HG03442 (cell line): ENCODE measurements around the gene MED16.
"Not testable (repeated sequence)": the region's sequence is repeated elsewhere in the genome, so short reads cannot be mapped to it uniquely, and the experiment has no call there.

ENCODE experiments used
- ATAC-seq: cut with Tn5 transposase; IDR thresholded peaks from one replicate; pipeline ENCODE4 v1.9.1; 2021; ENCODE audit warnings: mild to moderate bottlenecking, moderate library complexity; ENCODE audit not compliant: unreplicated experiment

Gene MED16

DNA sequence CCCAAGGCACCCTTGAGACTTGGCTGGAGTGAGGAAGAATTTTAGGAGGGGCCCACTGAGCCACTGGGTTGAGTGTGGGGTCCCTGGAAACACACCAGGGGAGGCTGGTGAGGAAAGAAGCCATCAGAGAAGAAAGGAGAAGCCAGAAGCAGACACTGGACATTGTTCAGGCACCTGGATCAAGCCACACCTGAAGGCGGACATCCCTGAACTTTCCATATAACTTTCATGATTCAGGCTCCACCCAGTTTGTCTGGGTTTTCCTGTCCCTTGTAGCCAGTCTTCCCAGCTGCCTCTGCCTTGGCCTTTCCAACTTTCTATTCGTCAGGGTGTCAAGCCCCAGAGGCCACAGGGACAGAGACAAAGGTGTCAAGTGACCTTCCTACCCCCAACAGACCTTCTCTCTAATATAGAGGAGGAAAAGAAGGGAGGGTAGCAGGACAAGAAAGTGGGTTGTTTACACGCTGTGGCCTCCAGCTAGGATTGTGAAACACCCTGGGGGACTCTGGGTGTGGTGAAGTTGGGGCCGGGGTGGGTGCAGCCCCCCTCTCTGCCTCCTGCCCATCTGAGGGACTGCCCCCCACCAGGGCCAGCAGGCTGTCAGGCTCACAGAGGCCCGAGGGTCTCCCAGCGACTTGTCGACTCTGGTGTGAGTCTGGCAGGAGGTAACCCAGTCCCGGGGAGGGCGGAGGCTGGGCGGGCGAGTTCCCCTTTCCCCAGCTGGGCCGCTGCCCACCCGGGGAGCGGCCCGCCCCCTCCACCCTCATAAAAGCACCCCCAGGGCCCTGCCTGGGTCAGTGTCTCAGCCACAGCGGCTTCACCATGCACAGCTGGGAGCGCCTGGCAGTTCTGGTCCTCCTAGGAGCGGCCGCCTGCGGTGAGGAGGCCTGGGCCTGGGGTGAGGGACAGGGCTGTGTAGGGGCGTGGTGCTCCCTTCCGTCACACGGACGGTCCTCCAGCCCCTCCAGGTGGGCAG lies 33.8 kb downstream of the MED16 start, which contains the start of gene CFD:
Gene CFD, plus strand, starts transcription at position 797 of the 976 bp plus-strand sequence. Its CDS starts 26 bp downstream, at position 823.
- ATAC-seq: no peak

DNA sequence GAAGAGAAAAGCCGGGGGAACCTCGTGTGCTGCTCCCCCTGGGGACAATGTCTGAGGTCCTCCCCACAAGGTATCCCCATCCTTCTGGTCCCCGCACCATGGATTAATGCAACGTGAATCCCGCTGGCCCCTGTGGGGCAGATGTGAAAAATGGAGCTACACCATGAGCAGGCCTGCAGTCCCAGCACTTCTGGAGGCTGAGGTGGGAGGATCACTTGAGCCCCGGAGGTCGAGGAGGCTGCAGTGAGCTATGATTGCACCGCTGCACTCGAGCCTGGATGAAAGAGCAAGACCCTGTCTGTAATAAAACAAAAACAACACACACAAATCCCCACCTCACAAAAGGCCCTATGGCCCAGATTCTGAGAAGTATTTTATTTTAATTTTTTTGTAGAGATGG lies 34.7 kb downstream of the MED16 start:
- no peak for ATAC-seq

DNA sequence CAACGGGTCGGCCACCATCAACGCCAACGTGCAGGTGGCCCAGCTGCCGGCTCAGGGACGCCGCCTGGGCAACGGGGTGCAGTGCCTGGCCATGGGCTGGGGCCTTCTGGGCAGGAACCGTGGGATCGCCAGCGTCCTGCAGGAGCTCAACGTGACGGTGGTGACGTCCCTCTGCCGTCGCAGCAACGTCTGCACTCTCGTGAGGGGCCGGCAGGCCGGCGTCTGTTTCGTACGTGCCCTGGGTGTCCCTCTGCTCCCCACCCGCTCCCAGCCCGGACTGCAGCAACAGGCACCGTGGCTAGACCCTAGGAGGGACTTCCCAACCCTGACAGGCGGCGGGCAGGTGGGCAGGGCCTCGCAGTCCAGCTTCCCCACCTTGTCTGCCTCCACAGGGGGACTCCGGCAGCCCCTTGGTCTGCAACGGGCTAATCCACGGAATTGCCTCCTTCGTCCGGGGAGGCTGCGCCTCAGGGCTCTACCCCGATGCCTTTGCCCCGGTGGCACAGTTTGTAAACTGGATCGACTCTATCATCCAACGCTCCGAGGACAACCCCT lies 37.3 kb downstream of the MED16 start:
- no peak for ATAC-seq

DNA sequence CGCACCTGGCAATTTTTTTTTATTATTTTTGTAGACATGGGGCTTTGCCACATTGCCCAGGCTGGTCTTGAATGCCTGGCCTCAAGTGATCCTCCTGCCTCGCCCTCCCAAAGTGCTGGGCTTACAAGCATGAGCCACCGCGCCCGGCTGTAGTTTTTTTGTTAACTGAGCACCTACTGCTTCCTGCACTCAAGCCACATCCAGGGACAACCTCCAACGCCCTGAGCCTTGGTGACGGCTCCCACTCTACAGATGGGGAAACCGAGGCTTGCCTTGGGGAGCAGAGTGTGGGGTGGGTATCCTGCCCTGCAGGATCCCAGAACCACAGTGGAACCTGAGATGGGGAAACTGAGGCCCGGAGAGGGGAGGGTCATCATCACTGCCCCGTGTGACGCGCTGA lies 37.8 kb downstream of the MED16 start:
- ATAC-seq: no peak

DNA sequence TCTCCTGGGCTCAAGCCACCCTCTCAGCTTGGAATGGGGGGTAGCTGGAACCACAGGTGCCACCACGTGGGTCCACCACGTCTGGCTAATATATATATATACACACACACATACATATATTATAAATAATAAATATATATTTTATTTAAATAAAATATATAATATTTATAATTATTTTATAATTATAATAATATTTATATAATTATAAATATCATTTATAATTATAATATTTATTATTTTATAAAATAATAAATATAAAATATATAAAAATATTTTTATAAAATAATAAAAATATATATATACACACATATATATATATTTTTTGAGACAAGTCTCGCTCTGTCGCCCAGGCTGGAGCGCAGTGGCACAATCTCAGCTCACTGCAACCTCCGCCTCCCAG lies 38.4 kb downstream of the MED16 start:
- ATAC-seq: no peak

DNA sequence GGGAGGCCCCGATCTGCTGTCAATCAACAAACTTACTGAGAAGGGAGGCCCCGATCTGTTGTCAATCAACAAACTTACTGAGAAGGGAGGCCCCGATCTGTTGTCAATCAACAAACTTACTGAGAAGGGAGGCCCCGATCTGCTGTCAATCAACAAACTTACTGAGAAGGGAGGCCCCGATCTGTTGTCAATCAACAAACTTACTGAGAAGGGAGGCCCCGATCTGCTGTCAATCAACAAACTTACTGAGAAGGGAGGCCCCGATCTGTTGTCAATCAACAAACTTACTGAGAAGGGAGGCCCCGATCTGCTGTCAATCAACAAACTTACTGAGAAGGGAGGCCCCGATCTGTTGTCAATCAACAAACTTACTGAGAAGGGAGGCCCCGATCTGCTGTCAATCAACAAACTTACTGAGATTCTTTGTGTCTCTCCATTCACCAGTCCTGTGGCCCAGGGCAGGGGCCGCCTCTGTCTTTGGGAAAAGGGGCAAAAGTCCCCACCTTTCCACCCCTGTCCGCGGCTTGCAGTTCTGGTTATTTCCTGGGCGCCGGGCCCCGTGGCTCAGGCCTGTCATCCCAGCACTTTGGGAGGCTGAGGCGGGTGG lies 39.3 kb downstream of the MED16 start:
- not testable (repeated sequence) for ATAC-seq

DNA sequence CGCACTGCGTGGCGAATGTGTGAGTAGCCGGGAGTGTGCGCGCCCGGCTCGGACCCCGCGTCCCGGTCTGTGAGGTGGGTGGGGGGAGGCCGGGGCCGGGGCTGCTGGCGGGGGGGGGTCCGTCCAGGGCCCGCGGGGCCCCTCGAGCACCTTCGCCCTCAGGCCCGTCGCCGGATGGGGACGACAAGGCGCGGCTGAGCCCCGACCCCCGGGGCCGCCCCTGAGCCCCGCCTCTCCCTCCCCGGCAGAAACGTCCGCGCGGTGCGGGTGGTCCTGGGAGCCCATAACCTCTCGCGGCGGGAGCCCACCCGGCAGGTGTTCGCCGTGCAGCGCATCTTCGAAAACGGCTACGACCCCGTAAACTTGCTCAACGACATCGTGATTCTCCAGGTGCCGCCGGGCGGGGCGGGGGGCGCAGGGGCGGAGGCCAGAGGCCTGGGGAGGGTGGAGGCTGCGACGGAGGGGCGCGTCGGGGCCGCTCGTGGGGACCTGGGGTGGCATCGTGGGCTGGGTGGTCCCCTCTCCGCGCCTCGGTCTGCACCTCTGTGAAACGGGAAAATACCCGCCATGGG lies 39.9 kb downstream of the MED16 start:
- ATAC-seq: no peak

DNA sequence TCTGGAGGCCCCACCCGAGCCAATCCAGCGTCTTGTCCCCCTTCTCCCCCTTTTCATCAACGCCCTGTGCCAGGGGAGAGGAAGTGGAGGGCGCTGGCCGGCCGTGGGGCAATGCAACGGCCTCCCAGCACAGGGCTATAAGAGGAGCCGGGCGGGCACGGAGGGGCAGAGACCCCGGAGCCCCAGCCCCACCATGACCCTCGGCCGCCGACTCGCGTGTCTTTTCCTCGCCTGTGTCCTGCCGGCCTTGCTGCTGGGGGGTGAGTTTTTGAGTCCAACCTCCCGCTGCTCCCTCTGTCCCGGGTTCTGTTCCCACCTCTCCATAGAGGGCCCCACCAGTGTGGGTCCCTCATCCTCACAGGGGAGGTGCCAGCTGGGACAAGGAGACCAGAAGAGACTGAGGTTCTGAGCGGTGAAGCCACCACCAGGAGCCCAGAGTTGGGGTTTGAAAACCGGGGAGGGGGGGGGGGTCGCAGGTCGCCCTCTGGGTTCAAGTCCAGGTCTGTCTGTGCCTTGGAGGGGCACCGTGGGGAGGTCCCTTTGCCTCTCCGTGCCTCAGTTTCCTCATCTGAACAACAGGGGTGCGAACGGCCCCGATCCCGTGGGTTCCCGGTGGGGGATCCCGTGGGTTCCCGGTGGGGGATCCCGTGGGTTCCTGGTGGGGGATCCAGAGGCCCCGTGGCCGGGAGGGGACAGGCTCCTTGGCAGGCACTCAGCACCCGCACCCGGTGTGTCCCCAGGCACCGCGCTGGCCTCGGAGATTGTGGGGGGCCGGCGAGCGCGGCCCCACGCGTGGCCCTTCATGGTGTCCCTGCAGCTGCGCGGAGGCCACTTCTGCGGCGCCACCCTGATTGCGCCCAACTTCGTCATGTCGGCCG lies 40.6 kb downstream of the MED16 start, which contains the start of gene ELANE:
Gene ELANE, plus strand, starts transcription at position 168 of the 878 bp plus-strand sequence. Its CDS starts 26 bp downstream, at position 194.
- ATAC-seq: no peak

DNA sequence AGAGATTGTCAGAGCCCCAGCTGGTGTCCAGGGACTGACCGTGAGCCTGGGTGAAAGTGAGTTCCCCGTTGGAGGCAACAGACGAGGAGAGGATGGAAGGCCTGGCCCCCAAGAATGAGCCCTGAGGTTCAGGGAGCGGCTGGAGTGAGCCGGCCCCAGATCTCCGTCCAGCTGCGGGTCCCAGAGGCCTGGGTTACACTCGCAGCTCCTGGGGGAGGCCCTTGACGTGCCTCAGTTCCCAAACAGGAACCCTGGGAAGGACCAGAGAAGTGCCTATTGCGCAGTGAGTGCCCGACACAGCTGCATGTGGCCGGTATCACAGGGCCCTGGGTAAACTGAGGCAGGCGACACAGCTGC lies 42.0 kb downstream of the MED16 start:
- ATAC-seq: no peak

DNA sequence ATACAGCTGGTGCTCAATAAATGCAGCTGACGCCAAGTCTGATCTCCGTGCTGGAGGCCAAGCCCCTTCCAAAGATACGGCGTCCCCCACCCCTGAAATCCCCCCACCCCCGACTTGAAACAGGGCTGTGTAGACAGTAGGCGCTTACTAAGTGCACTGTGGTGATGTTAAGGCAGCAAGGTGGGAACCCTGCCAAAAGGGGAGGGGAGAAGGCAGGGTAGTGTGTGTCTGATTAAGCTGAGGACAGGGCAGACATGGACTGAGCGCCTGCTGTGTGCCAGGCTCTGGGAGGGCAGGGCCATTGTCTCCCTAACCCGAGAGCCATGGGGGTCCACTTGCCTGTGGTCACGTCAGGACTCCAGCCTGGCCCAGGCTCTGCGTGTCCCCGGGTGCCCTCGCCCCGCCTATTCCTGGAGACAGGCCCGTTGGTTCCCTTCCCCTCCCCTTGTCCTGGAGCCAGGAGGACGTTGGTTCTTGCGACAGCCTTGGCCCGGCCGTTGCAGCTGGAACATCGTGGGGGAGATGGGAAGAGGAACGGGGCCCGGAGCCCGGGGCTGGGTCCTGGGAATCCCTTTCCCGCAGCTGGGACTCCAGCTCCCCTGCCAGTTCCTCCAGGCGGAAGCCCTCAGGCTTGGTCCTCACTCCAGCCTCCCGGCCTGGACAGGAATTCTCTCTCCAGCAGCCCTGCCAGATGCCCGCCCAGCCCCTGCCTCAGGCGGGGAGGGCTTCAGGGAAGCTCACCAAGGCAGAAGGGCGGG lies 42.6 kb downstream of the MED16 start:
- no peak for ATAC-seq

DNA sequence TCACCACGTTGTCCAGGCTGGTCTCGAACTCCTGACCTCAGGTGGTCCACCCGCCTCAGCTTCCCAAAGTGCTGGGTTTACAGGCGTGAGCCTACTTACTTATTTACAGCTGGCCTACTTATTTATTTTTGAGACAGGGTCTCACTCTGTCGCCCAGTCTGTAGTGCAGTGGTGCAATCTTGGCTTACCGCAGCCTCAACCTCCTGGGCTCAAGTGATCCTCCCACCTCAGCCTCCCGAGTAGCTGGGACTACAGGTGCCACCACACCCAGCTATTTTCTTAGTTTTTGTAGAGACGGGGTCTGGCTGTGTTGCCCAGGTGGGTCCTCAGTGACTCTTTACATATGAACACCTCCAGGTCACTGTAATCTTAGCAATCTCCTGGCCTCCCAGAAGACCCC lies 43.8 kb downstream of the MED16 start:
- not testable (repeated sequence) for ATAC-seq

DNA sequence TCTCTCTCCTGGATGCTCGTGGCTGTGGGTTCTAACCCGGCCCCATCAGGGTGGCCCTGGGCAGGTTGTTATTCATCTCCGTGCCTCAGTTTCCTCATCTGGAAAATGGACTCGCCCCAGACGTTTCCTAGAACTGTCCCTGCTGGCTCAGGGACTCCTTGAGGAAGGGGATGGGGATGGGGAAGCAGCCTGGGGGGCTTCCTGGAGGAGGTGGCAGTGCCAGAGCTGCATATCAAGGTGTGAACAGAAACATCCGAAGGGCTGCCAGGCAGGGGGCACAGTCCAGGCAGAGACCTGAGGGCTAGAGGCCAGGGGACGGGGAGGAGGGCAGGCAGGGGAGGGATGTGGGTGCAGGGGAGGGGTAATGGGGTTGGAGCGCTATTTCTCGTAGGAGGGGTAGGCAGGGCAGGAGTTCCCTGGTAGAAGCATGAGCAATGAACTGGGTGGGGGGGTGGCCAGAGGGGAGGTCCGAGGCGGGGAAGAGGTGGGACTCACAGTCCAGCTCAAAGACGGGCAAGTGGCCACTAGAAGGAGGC lies 44.5 kb downstream of the MED16 start:
- ATAC-seq: no peak

DNA sequence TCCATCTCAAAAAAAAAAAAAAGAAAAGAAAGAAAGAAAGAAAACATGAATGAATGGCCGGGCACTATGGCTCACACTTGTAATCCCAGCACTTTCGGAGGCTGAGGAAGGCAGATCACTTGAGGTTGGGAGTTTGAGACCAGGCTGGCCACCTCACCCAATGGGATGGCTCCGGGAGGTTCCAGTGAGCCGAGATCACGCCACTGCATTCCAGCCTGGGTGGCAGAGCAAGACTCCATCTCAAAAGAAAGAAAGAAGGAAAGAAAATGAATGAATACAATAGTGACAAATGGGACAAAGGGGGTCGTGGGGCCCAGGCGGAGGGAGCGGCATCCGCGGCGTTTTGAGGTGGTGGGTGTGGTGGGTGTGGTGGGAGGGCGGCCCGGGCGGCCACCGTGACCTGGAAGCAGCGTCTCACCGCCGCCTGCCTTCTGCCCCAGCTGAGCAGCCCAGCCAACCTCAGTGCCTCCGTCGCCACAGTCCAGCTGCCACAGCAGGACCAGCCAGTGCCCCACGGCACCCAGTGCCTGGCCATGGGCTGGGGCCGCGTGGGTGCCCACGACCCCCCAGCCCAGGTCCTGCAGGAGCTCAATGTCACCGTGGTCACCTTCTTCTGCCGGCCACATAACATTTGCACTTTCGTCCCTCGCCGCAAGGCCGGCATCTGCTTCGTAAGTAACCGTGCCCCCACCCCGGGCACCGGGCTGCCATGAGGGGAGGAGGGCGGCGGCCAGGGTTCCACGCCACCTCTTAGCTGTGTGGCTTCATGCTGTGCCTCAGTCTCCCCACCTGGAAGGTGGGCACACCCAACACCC lies 47.1 kb downstream of the MED16 start:
- no peak for ATAC-seq

DNA sequence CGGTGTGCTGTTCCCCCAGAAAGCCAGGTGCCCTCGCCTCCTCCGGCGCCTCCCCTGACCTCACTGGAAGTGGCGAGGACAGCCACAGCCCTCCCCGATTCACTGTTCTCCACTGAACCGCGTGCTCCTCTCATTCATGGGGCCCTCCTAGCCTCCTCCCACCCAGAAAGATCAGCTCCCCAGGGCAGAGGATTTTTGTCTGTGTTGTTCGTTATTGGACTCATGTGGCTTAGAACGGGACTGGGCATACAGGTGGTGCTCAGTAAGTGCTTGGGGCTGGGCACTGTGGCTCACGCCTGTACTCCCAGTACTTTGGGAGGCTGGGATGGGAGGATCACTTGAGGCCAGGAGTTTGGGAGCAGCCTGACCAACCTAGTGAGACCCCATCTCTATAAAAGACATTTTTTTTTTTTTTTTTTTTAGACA lies 48.4 kb downstream of the MED16 start:
- no peak for ATAC-seq

DNA sequence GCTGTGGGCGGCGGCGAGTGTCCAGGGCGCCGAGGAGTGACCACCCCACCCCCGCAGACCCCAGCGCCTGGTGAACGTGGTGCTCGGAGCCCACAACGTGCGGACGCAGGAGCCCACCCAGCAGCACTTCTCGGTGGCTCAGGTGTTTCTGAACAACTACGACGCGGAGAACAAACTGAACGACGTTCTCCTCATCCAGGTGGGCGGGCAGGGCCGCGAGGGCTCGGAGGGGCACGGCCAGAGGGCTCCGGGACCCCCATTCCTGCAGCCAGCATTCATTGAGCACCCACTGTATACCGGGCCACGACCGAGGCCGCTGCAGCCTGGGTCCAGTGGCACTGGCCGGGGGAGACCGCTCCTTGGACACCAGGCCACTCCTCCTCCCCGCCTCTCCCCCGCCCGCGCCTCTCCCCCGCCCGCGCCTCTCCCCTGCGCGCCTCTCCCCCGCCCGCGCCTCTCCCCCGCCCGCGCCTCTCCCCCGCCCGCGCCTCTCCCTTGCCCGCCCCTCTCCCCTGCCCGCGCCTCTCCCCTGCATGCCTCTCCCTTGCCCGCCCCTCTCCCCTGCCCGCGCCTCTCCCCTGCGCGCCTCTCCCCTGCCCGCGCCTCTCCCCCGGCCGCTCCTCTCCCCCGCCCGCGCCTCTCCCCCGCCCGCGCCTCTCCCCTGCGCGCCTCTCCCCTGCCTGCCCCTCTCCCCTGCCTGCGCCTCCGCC lies 49.0 kb downstream of the MED16 start:
- no peak for ATAC-seq

DNA sequence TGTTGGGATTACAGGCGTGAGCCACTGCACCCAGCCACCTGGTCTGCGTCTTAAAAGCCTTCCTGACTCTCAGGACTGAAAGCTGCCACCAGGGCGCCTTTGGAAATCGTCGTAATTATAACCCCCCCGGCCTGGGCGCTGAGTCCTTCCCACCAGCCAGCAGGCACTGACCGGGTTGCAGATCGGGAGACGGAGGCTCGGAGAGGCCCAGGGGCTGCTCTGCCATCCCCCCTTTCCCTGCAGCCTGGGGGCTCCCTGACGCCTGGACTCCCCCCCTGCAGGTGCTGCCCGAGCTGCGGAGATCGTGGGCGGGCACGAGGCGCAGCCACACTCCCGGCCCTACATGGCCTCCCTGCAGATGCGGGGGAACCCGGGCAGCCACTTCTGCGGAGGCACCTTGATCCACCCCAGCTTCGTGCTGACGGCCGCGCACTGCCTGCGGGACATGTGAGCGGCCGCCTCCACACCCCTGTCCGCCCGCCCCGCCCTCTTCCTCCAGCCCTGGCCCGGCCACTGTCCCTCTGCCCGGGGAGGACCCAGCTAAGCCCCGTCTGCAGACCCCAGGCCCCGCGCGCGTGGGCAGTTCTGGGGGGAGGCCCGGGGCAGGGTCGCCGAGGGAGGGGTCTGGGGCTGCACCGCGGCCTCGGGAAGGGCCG lies 49.7 kb downstream of the MED16 start:
- no peak for ATAC-seq

DNA sequence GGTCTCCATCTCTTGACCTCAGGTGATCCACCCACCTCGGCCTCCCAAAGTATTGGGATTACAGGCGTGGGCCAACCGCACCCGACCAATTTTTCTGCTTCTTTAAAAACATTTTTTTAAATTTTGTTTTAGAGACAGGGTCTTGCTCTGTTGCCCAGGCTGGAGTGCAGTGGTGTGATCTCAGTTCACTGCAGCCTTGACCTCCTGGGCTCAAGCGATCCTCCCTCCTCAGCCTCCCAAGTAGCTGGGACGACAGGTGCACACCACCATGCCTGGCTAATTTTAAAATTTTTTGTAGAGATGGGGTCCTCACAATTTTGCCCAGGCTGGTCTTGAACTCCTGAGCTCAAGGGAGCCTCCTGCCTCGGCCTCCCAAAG lies 50.2 kb downstream of the MED16 start:
- ATAC-seq: not testable (repeated sequence)
